GM12865 (cell line): ENCODE measurements around the gene SP8.

Experiments
- DNase-seq: peaks from one replicate; pipeline ENCODE4 v3.0.0; 2010; ENCODE audit warnings: low read depth
- H3K4me3 ChIP-seq: 2 replicates; pipeline ENCODE4 v1.5.1; 2011; ENCODE audit warnings: mild to moderate bottlenecking, low read depth, low read length, control low read depth
- CTCF ChIP-seq: IDR thresholded peaks from 2 replicates; pipeline ENCODE4 v1.5.1; 2011; ENCODE audit warnings: low read length, control low read depth, low read depth, inconsistent platforms; ENCODE audit not compliant: insufficient read depth; ENCODE audit errors: missing control alignments

The SP8 gene

GRCh38 chr7:20788420-20788990, 1.8 kb upstream of the SP8 start:
- no peak for TF ChIP-seq CTCF
- H3K4me3 ChIP-seq: no peak overlapping the region

GRCh38 chr7:20787660-20788419, 1.2 kb upstream of the SP8 start:
- no peak for DNase-seq
- no peak overlapping the region for H3K4me3 ChIP-seq
- TF ChIP-seq CTCF: no peak

More at GRCh38 chr7:20788420-20788990, 1.8 kb upstream of the SP8 start:
- no peak for DNase-seq

GRCh38 chr7:20786421-20786778, 286 bp downstream of the SP8 start:
- no peak overlapping the region for H3K4me3 ChIP-seq
- no peak for DNase-seq
- TF ChIP-seq CTCF: no peak

GRCh38 chr7:20786049-20786412, 655 bp downstream of the SP8 start:
- no peak for DNase-seq
- no peak for TF ChIP-seq CTCF
- H3K4me3 ChIP-seq: no peak overlapping the region

GRCh38 chr7:20785157-20786048, 1.3 kb downstream of the SP8 start:
- H3K4me3 ChIP-seq: no peak overlapping the region
- DNase-seq: no peak
- no peak for TF ChIP-seq CTCF

GRCh38 chr7:20784388-20785156, 2.1 kb downstream of the SP8 start:
- TF ChIP-seq CTCF: no peak
- no peak overlapping the region for H3K4me3 ChIP-seq
- DNase-seq: no peak
